OCI-LY7 (cell line): Measurements from ENCODE around the gene HAPSTR1.

Experiments
- CTCF ChIP-seq: fragments of 200-600 bp; sonication (generic); conservative IDR thresholded peaks from 2 replicates; pipeline ENCODE4 v1.5.1; 2014; ENCODE audit warnings: mild to moderate bottlenecking, antibody characterized with exemption, low read length, moderate library complexity, mixed read lengths
- EZH2phosphoT487 ChIP-seq: fragments of 200-600 bp; sonication (generic); IDR thresholded peaks from 2 replicates; pipeline ENCODE4 v1.6.1; 2018; ENCODE audit warnings: low read depth, borderline replicate concordance, mild to moderate bottlenecking, mixed run types, antibody characterized with exemption, low read length, moderate library complexity, mixed read lengths

GRCh38 chr16:9118170-9118569, 26.7 kb downstream of the HAPSTR1 start:
- TF ChIP-seq CTCF (no peak), EZH2phosphoT487 (no peak)
